ENCODE results near the gene DIS3L2. TPM values are rescaled to one million over a fixed set of nuclear protein-coding genes. Genes with fewer than 3 reads are reported as not detected.
"Not testable (repeated sequence)": the region's sequence is repeated elsewhere in the genome, so short reads cannot be mapped to it uniquely, and the experiment has no call there.

The DIS3L2 gene
- total and polyA plus RNA-seq, 2 experiments from 2014 or later: 9.3 to 15.6 TPM

DNA sequence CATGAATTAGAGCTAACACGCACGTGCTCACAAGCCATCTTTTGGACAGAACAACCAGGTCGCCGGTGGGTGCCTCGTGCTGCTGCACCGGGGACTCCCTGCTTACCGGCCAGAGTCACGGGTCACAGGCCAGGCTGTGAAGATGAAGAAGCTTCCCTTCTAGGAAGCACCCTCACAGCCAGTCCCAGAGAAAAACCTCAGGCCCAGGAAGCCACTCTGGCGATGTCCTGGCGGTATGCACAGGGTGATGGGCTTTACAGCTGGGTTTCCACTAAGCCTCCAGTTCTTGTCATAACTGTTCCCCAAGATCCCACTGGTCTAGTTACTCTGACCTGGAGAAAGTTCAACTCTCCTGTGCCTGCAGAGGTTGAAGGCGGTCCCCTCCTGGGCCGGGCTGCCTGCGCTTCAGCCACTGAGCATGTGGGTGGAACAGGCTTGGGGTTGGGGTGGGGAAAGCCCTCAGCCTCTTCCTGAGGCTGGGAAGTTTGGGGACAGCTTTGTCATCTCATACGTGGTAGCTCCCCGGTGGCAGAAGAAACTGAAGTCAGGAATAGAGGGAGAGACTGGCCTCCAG, 15.2 kb upstream of the DIS3L2 start:
- in situ Hi-C loops (cut with MboI): no loop called here
- H3K36me3 ChIP-seq (ENCODE audit: low read depth): no peaks in the 10 kb centered on the region
- no peak overlapping the region for H3K27ac ChIP-seq
- no peak overlapping the region for H3K9ac ChIP-seq
- no peaks in the 10 kb centered on the region for H3F3A ChIP-seq (ENCODE audit: insufficient read depth)
- no peak overlapping the region for H2AFZ ChIP-seq
- H4K20me1 ChIP-seq (ENCODE audit: insufficient read depth): no peaks in the 10 kb centered on the region
- H3K79me2 ChIP-seq (ENCODE audit: insufficient read depth): no peaks in the 10 kb centered on the region
- H3K4me2 ChIP-seq (ENCODE audit: unreplicated experiment): no peak overlapping the region
- no peaks in the 10 kb centered on the region for H3K9me2 ChIP-seq (ENCODE audit: insufficient read depth)
- no peaks in the 10 kb centered on the region for H3K9me3 ChIP-seq (ENCODE audit: low read depth)
- 61 to 65% methylated on average over 15 of the region's 15 CpGs for WGBS, 2 experiments (ENCODE audit: low coverage in 1 of 2, low lambda C conversion rate in 2 of 2, missing lambda C conversion rate in 2 of 2)
- no peak for TF ChIP-seq EZH2phosphoT487 (IDR thresholded peaks at IDR 0.05; ENCODE audit: insufficient read depth, low read depth)
- no peak for TF ChIP-seq EZH2 (IDR thresholded peaks at IDR 0.05; ENCODE audit: insufficient read depth, poor library complexity, severe bottlenecking)
- DNase-seq: no peak
- H3K4me1 ChIP-seq (ENCODE audit: insufficient read depth): no peaks in the 10 kb centered on the region
- peaks cover 24% of the 10 kb centered on the region; the same call in 1 of the 2 replicates for H3K27me3 ChIP-seq (replicated peaks; ENCODE audit: insufficient read depth)
- H3K4me3 ChIP-seq: no peak overlapping the region

DNA sequence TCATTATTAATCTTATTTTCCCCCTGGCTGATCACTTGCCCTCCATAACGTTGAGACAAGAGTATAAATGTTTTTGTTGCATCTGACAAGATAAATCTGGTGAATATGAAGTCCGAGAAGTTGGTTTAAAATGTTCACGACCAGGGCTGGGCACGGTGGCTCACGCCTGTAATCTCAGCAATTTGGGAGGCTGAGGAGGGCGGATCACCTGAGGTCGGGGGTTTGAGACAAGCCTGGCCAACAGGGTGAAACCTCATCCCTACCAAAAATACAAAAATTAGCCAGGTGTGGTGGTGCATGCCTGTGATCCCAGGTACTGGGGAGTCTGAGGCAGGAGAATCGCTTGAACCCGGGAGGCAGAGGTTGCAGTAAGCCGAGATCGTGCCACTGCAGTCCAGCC, 14.4 kb upstream of the DIS3L2 start:
- H3K4me1 ChIP-seq (ENCODE audit: insufficient read depth); H3K9ac ChIP-seq; H3K9me3 ChIP-seq (ENCODE audit: low read depth); H3K36me3 ChIP-seq (ENCODE audit: low read depth); H3K27ac ChIP-seq; H3F3A ChIP-seq (ENCODE audit: insufficient read depth); DNase-seq; H3K79me2 ChIP-seq (ENCODE audit: insufficient read depth); H3K9me2 ChIP-seq (ENCODE audit: insufficient read depth); H3K4me3 ChIP-seq; H4K20me1 ChIP-seq (ENCODE audit: insufficient read depth); H3K4me2 ChIP-seq (ENCODE audit: unreplicated experiment); H2AFZ ChIP-seq; in situ Hi-C loops (cut with MboI): not testable (repeated sequence)
- peaks cover 24% of the 10 kb centered on the region; the same call in 1 of the 2 replicates for H3K27me3 ChIP-seq (replicated peaks; ENCODE audit: insufficient read depth)
- WGBS, 2 experiments (ENCODE audit: low coverage in 1 of 2, low lambda C conversion rate in 2 of 2, missing lambda C conversion rate in 2 of 2): 77 to 82% methylated on average over 11 of the region's 11 CpGs

DNA sequence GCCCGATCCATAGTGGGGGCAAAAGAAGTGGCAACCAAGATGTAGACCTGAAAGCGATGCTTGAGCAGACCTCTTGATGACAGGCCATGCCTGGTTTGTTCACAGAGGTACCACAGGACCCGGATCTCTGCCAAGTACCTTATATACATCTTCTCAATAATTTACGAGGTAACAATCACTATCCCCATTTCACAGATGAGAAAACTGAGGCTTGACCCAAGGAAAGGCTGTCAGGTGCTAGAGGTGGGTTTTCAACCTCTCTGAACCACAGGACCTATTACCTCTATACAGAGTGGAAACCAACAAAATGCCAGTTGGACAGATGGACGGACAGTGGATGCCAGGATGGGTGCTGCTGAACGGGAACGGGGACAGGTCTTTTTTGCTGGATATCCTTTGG, 13.8 kb upstream of the DIS3L2 start:
- Histone ChIP-seq H2AFZ (no peak overlapping the region), H3K9me3 (ENCODE audit: low read depth) (no peaks in the 10 kb centered on the region), H3K36me3 (ENCODE audit: low read depth) (no peaks in the 10 kb centered on the region), H3K4me3 (no peak overlapping the region), H3K9ac (no peak overlapping the region), H3K79me2 (ENCODE audit: insufficient read depth) (no peaks in the 10 kb centered on the region), H3K27me3 (replicated peaks; ENCODE audit: insufficient read depth) (peaks cover 24% of the 10 kb centered on the region; the same call in 1 of the 2 replicates), H3K9me2 (ENCODE audit: insufficient read depth) (no peaks in the 10 kb centered on the region), H3K4me2 (ENCODE audit: unreplicated experiment) (no peak overlapping the region), H3K4me1 (ENCODE audit: insufficient read depth) (no peaks in the 10 kb centered on the region), H4K20me1 (ENCODE audit: insufficient read depth) (no peaks in the 10 kb centered on the region), H3F3A (ENCODE audit: insufficient read depth) (no peaks in the 10 kb centered on the region), H3K27ac (no peak overlapping the region)
- no peak for DNase-seq
- TF ChIP-seq EZH2phosphoT487 (IDR thresholded peaks at IDR 0.05; ENCODE audit: insufficient read depth, low read depth): no peak
- no peak for TF ChIP-seq EZH2 (IDR thresholded peaks at IDR 0.05; ENCODE audit: insufficient read depth, poor library complexity, severe bottlenecking)
- 52 to 53% methylated on average over 7 of the region's 7 CpGs for WGBS, 2 experiments (ENCODE audit: low coverage in 1 of 2, low lambda C conversion rate in 2 of 2, missing lambda C conversion rate in 2 of 2)
- in situ Hi-C loops (cut with MboI): no loop called here

DNA sequence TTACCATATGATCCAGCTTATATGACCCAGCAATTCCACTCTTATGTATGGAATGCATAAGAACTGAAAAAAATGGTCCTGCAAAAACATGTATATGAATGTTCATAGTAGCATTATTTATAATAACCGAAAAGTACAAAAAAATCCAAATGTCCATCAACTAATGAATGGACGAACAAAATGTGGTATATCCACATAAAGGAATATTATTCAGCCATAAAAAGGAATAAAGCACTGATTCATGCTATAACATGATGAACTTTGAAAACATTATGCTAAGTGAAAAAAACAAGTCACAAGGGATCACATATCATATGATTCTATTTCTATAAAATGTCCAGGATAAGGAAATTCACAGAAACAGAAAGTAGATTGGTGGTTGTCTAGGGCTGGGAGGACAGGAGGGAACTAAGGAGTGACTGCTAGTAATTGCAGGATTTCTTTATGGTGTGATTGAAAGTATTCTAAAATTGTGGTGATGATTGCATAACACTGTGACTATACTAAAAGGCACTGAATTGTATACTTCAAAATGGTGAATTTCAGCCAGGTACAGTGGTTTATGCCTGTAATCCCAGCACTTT, 10.0 kb upstream of the DIS3L2 start:
- Histone ChIP-seq H3F3A (ENCODE audit: insufficient read depth) (no peaks in the 10 kb centered on the region), H3K27ac (no peak overlapping the region), H3K4me3 (no peak overlapping the region), H3K27me3 (replicated peaks; ENCODE audit: insufficient read depth) (0 out of 2 replicates have a peak, but pooled peaks cover 8% of the 10 kb centered on the region), H3K9ac (no peak overlapping the region), H2AFZ (no peak overlapping the region), H3K9me3 (ENCODE audit: low read depth) (no peaks in the 10 kb centered on the region), H3K36me3 (ENCODE audit: low read depth) (no peaks in the 10 kb centered on the region), H3K4me2 (ENCODE audit: unreplicated experiment) (no peak overlapping the region), H3K4me1 (ENCODE audit: insufficient read depth) (no peaks in the 10 kb centered on the region), H3K79me2 (ENCODE audit: insufficient read depth) (no peaks in the 10 kb centered on the region), H4K20me1 (ENCODE audit: insufficient read depth) (no peaks in the 10 kb centered on the region), H3K9me2 (ENCODE audit: insufficient read depth) (no peaks in the 10 kb centered on the region)
- TF ChIP-seq EZH2 (IDR thresholded peaks at IDR 0.05; ENCODE audit: insufficient read depth, poor library complexity, severe bottlenecking): no peak
- no peak for TF ChIP-seq EZH2phosphoT487 (IDR thresholded peaks at IDR 0.05; ENCODE audit: insufficient read depth, low read depth)
- DNase-seq: no peak
- WGBS, 2 experiments (ENCODE audit: low coverage in 1 of 2, low lambda C conversion rate in 2 of 2, missing lambda C conversion rate in 2 of 2): 78 to 79% methylated on average over 2 of the region's 2 CpGs
- in situ Hi-C loops (cut with MboI): no loop called here
